ENCODE data around the gene RPL37A.

RPL37A gene

GRCh38 chr2:216534809-216535208 is 36.2 kb downstream of the RPL37A start:
- in situ Hi-C loops (cut with MboI; ENCODE audit: low pct_unique_long_range_greater_than_20kb, low sequenced_read_pairs, unreplicated experiment): no loop called here
- DNase-seq (ENCODE audit: low spot score): no peak
- TF ChIP-seq, protein P1, sequence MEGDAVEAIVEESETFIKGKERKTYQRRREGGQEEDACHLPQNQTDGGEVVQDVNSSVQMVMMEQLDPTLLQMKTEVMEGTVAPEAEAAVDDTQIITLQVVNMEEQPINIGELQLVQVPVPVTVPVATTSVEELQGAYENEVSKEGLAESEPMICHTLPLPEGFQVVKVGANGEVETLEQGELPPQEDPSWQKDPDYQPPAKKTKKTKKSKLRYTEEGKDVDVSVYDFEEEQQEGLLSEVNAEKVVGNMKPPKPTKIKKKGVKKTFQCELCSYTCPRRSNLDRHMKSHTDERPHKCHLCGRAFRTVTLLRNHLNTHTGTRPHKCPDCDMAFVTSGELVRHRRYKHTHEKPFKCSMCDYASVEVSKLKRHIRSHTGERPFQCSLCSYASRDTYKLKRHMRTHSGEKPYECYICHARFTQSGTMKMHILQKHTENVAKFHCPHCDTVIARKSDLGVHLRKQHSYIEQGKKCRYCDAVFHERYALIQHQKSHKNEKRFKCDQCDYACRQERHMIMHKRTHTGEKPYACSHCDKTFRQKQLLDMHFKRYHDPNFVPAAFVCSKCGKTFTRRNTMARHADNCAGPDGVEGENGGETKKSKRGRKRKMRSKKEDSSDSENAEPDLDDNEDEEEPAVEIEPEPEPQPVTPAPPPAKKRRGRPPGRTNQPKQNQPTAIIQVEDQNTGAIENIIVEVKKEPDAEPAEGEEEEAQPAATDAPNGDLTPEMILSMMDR (IDR thresholded peaks at IDR 0.05; ENCODE audit: extremely low read depth, insufficient read depth, missing control alignments): no peak

- TF ChIP-seq, protein P1 (IDR thresholded peaks at IDR 0.05; ENCODE audit: extremely low read depth, insufficient read depth, missing control alignments): no peak
- in situ Hi-C loops (cut with MboI; ENCODE audit: low pct_unique_long_range_greater_than_20kb, low sequenced_read_pairs, unreplicated experiment): no loop called here
- DNase-seq (ENCODE audit: low spot score): no peak
Observed at GRCh38 chr2:216535454-216535995, 36.9 kb downstream of the RPL37A start.

GRCh38 chr2:216536734-216537210 is 38.1 kb downstream of the RPL37A start:
- in situ Hi-C loops (cut with MboI; ENCODE audit: low pct_unique_long_range_greater_than_20kb, low sequenced_read_pairs, unreplicated experiment): no loop called here
- DNase-seq (ENCODE audit: low spot score): no peak
- TF ChIP-seq, protein P1 (IDR thresholded peaks at IDR 0.05; ENCODE audit: extremely low read depth, insufficient read depth, missing control alignments): no peak

- in situ Hi-C loops (cut with MboI; ENCODE audit: low pct_unique_long_range_greater_than_20kb, low sequenced_read_pairs, unreplicated experiment): no loop called here
- DNase-seq (ENCODE audit: low spot score): no peak
- TF ChIP-seq, protein P1 (IDR thresholded peaks at IDR 0.05; ENCODE audit: extremely low read depth, insufficient read depth, missing control alignments): no peak
Observed at GRCh38 chr2:216537366-216537765, 38.7 kb downstream of the RPL37A start.

- DNase-seq (ENCODE audit: low spot score): no peak
- in situ Hi-C loops (cut with MboI; ENCODE audit: low pct_unique_long_range_greater_than_20kb, low sequenced_read_pairs, unreplicated experiment): no loop called here
- TF ChIP-seq, protein P1 (IDR thresholded peaks at IDR 0.05; ENCODE audit: extremely low read depth, insufficient read depth, missing control alignments): no peak
Observed at GRCh38 chr2:216538538-216538937, 39.9 kb downstream of the RPL37A start.

GRCh38 chr2:216539120-216539519 is 40.5 kb downstream of the RPL37A start:
- in situ Hi-C loops (cut with MboI; ENCODE audit: low pct_unique_long_range_greater_than_20kb, low sequenced_read_pairs, unreplicated experiment): no loop called here
- TF ChIP-seq, protein P1 (IDR thresholded peaks at IDR 0.05; ENCODE audit: extremely low read depth, insufficient read depth, missing control alignments): no peak
- no peak for DNase-seq (ENCODE audit: low spot score)

Measured in GM13977 (cell line).